ENCODE measurements around the gene GATA6. TPM values are rescaled to one million over a fixed set of nuclear protein-coding genes. Genes with fewer than 3 reads are reported as not detected.

GATA6 gene
- total and polyA plus RNA-seq, 2 of the 8 experiments (the other 6 are each of a cell fraction or from before 2014, with no cell fraction given) = 0.09 TPM; not detected in 1

- no peak overlapping the region for H3K4me2 ChIP-seq (ENCODE audit: insufficient read depth in 1 of 2, low read depth in 2 of 2, low read length in 2 of 2)
- no peaks in the 10 kb centered on the region for H3K9me3 ChIP-seq (ENCODE audit: insufficient read depth in 2 of 2, low read depth in 1 of 2, low read length in 1 of 2)
- H3K14ac ChIP-seq (ENCODE audit: insufficient read length) = no peak overlapping the region
- CTCF ChIA-PET (ENCODE audit: partially characterized antibody) = interaction anchor here (1.2 kb wide), 1 partner anchor 32 kb away, joined by 3 read pairs; no protein-coding TSS in a partner anchor
- H2BK5ac ChIP-seq (ENCODE audit: low read depth, low read length) = no peak overlapping the region
- no peak overlapping the region for H3K27ac ChIP-seq (ENCODE audit: low read depth, low read length)
- H2BK12ac ChIP-seq (ENCODE audit: low read depth, low read length) = no peak overlapping the region
- no peaks in the 10 kb centered on the region for H3K79me2 ChIP-seq (ENCODE audit: control insufficient read depth in 1 of 2, insufficient read depth in 2 of 2, low read length in 2 of 2)
- H3K4me3 ChIP-seq (ENCODE audit: extremely low read depth in 1 of 4, insufficient read depth in 2 of 4, low read depth in 3 of 4, low read length in 4 of 4) = no peak overlapping the region
- H3K9ac ChIP-seq (replicated peaks in 1 of 4; ENCODE audit: extremely low read depth in 1 of 4, low read depth in 3 of 4, low read length in 3 of 4) = no peak overlapping the region
- no peak overlapping the region for H3K18ac ChIP-seq (ENCODE audit: extremely low read depth, low read length)
- H3K36me3 ChIP-seq (ENCODE audit: control insufficient read depth in 2 of 4, insufficient read depth in 4 of 4, low read length in 3 of 4) = no peaks in the 10 kb centered on the region
- no peak overlapping the region for H2AFZ ChIP-seq (ENCODE audit: low read length)
- POLR2A ChIA-PET (ENCODE audit: partially characterized antibody) = no interaction called here
- no peak overlapping the region for H3K4ac ChIP-seq (replicated peaks; ENCODE audit: insufficient read length, low read depth, low read length)
- H3K4me1 ChIP-seq (replicated peaks in 1 of 4; ENCODE audit: control insufficient read depth in 3 of 4, insufficient read depth in 4 of 4, low read length in 3 of 4) = peaks cover 0 to 4% (median 1%) of the 10 kb centered on the region in 4 experiments; a peak in 1 of 7 replicates
- H4K5ac ChIP-seq (ENCODE audit: insufficient read length, low read depth, low read length) = no peak overlapping the region
- H3K27me3 ChIP-seq (replicated peaks in 1 of 4; ENCODE audit: control insufficient read depth in 3 of 4, extremely low read depth in 1 of 4, insufficient read depth in 3 of 4, low read length in 3 of 4) = no peaks in the 10 kb centered on the region
- FAIRE-seq (no peak), DNase-seq (ENCODE audit: low read depth in 1 of 2, low spot score in 2 of 2) (no peak)
- 76% methylated on average over 4 of the region's 4 CpGs; no CpG with 5 or more reads in 1 of the 2 experiments for WGBS, 2 experiments (ENCODE audit: extremely low coverage in 1 of 2, insufficient coverage in 1 of 2, insufficient read length in 1 of 2, insufficient replicate concordance in 2 of 2, low coverage in 1 of 2, low lambda C conversion rate in 2 of 2, missing lambda C conversion rate in 1 of 2)
- H3K79me1 ChIP-seq (ENCODE audit: low read depth, low read length) = no peaks in the 10 kb centered on the region
- no peak overlapping the region for H2BK120ac ChIP-seq (replicated peaks; ENCODE audit: low read depth, low read length)
- H4K8ac ChIP-seq (ENCODE audit: extremely low read depth, insufficient read depth, low read length) = no peak overlapping the region
- no peaks in the 10 kb centered on the region for H4K20me1 ChIP-seq (replicated peaks in 1 of 2; ENCODE audit: control insufficient read depth in 1 of 2, insufficient read depth in 2 of 2, low read length in 2 of 2)
- no peak overlapping the region for H2AK5ac ChIP-seq (ENCODE audit: low read depth, low read length)
- no peak overlapping the region for H4K91ac ChIP-seq (replicated peaks; ENCODE audit: insufficient read length, low read length)
- H3K56ac ChIP-seq (replicated peaks; ENCODE audit: insufficient read length, low read depth, low read length) = no peak overlapping the region
- H3K23ac ChIP-seq (ENCODE audit: insufficient read length) = no peak overlapping the region
- H3K23me2 ChIP-seq (ENCODE audit: low read depth, low read length) = no peaks in the 10 kb centered on the region
- H2BK15ac ChIP-seq (ENCODE audit: low read length) = no peak overlapping the region
- H2BK20ac ChIP-seq (ENCODE audit: low read length) = no peak overlapping the region
- no peak for TF ChIP-seq RXRA (IDR thresholded peaks at IDR 0.05; ENCODE audit: insufficient read depth, low read depth, low read length)
- no peak for TF ChIP-seq KDM5A (IDR thresholded peaks at IDR 0.05; ENCODE audit: low read length)
- no peak for TF ChIP-seq SIN3A (conservative IDR thresholded peaks at IDR 0.05 in 1 of 2, IDR thresholded peaks at IDR 0.05 in 1 of 2; ENCODE audit: low read depth in 1 of 2, low read length in 2 of 2)
- TF ChIP-seq MAFK (IDR thresholded peaks at IDR 0.05; ENCODE audit: low read depth, low read length) = no peak
- no peak for TF ChIP-seq BCL11A (IDR thresholded peaks at IDR 0.05; ENCODE audit: low read depth in 2 of 2, low read length in 2 of 2)
- TF ChIP-seq SP1 (IDR thresholded peaks at IDR 0.05; ENCODE audit: low read depth, low read length) = no peak
- TF ChIP-seq SRF (IDR thresholded peaks at IDR 0.05; ENCODE audit: low read depth, low read length) = no peak
- TF ChIP-seq CEBPB (IDR thresholded peaks at IDR 0.05; ENCODE audit: low read depth, low read length) = no peak
- TF ChIP-seq FOSL1 (IDR thresholded peaks at IDR 0.05; ENCODE audit: insufficient read depth, low read depth, low read length) = no peak
These were observed 22.5 kb downstream of the GATA6 start for GRCh38 chr18:22191923-22192322.
